ENCODE data around the gene CAPN5. TPM values are rescaled to one million over a fixed set of nuclear protein-coding genes. Genes with fewer than 3 reads are reported as not detected.

The CAPN5 gene
- total and polyA plus RNA-seq, 2 of the 8 experiments (the other 6 are each of a cell fraction or from before 2014, with no cell fraction given), result 21.5 to 22.4 TPM

DNA sequence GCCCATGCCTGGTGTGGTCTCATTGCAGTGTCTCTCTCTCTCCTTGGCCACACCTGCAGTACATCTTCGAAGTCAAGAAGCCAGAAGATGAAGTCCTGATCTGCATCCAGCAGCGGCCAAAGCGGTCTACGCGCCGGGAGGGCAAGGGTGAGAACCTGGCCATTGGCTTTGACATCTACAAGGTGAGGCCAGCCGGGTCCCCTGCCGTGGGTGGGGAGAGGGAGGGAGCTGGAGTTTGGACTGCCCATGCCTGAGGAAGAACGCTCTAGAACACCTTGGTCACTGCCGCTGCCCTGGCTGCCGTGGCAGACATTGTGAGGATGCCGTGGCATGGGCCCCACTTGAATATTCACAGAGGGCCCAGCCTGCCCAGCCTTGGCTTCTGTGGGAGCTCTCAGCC, 52.2 kb downstream of the CAPN5 start:
- no peak overlapping the region for H2AFZ ChIP-seq (ENCODE audit: low read length)
- H4K91ac ChIP-seq (replicated peaks; ENCODE audit: insufficient read length, low read length), result no peak overlapping the region
- no peaks in the 10 kb centered on the region for H3K4me1 ChIP-seq (replicated peaks in 1 of 4; ENCODE audit: control insufficient read depth in 3 of 4, insufficient read depth in 4 of 4, low read length in 3 of 4)
- no peaks in the 10 kb centered on the region for H3K23me2 ChIP-seq (ENCODE audit: low read depth, low read length)
- no peak overlapping the region for H4K8ac ChIP-seq (ENCODE audit: extremely low read depth, insufficient read depth, low read length)
- H2BK5ac ChIP-seq (ENCODE audit: low read depth, low read length), result no peak overlapping the region
- H3K27ac ChIP-seq (ENCODE audit: low read depth, low read length), result no peak overlapping the region
- no peak overlapping the region for H3K4me3 ChIP-seq (ENCODE audit: extremely low read depth in 1 of 4, insufficient read depth in 2 of 4, low read depth in 3 of 4, low read length in 4 of 4)
- H3K18ac ChIP-seq (ENCODE audit: extremely low read depth, low read length), result no peak overlapping the region
- FAIRE-seq (no peak), DNase-seq (ENCODE audit: low read depth in 1 of 2, low spot score in 2 of 2) (no peak)
- ChIA-PET CTCF (ENCODE audit: partially characterized antibody) (interaction anchor here (0.6 to 11.7 kb wide), 6 partner anchors 8 to 69 kb away, joined by 3 to 170 read pairs (median 22); partner anchors contain the start of genes MYO7A and OMP), POLR2A (ENCODE audit: partially characterized antibody) (no interaction called here)
- H4K20me1 ChIP-seq (replicated peaks in 1 of 2; ENCODE audit: control insufficient read depth in 1 of 2, insufficient read depth in 2 of 2, low read length in 2 of 2), result no peaks in the 10 kb centered on the region
- no peak overlapping the region for H3K23ac ChIP-seq (ENCODE audit: insufficient read length)
- no peak overlapping the region for H3K9ac ChIP-seq (replicated peaks in 1 of 4; ENCODE audit: extremely low read depth in 1 of 4, low read depth in 3 of 4, low read length in 3 of 4)
- no peak overlapping the region for H3K56ac ChIP-seq (replicated peaks; ENCODE audit: insufficient read length, low read depth, low read length)
- no peak overlapping the region; the same call in 1 of the 2 replicates for H2BK12ac ChIP-seq (ENCODE audit: low read depth, low read length)
- H2AK5ac ChIP-seq (ENCODE audit: low read depth, low read length), result no peak overlapping the region
- no peaks in the 10 kb centered on the region for H3K27me3 ChIP-seq (replicated peaks in 1 of 4; ENCODE audit: control insufficient read depth in 3 of 4, extremely low read depth in 1 of 4, insufficient read depth in 3 of 4, low read length in 3 of 4)
- H2BK120ac ChIP-seq (replicated peaks; ENCODE audit: low read depth, low read length), result no peak overlapping the region
- H3K4me2 ChIP-seq (ENCODE audit: insufficient read depth in 1 of 2, low read depth in 2 of 2, low read length in 2 of 2), result no peak overlapping the region
- no peak overlapping the region for H3K14ac ChIP-seq (ENCODE audit: insufficient read length)
- no peaks in the 10 kb centered on the region; a peak in 1 of 8 replicates for H3K36me3 ChIP-seq (ENCODE audit: control insufficient read depth in 2 of 4, insufficient read depth in 4 of 4, low read length in 3 of 4)
- no peaks in the 10 kb centered on the region for H3K9me3 ChIP-seq (ENCODE audit: insufficient read depth in 2 of 2, low read depth in 1 of 2, low read length in 1 of 2)
- no peak overlapping the region for H3K4ac ChIP-seq (replicated peaks; ENCODE audit: insufficient read length, low read depth, low read length)
- H3K79me1 ChIP-seq (ENCODE audit: low read depth, low read length), result no peaks in the 10 kb centered on the region
- no peaks in the 10 kb centered on the region for H3K79me2 ChIP-seq (ENCODE audit: control insufficient read depth in 1 of 2, insufficient read depth in 2 of 2, low read length in 2 of 2)
- WGBS, 2 experiments (ENCODE audit: extremely low coverage in 1 of 2, insufficient coverage in 1 of 2, insufficient read length in 1 of 2, insufficient replicate concordance in 2 of 2, low coverage in 1 of 2, low lambda C conversion rate in 2 of 2, missing lambda C conversion rate in 1 of 2), result 94% methylated on average over 9 of the region's 12 CpGs; no CpG with 5 or more reads in 1 of the 2 experiments
- no peak overlapping the region for H2BK15ac ChIP-seq (ENCODE audit: low read length)
- H2BK20ac ChIP-seq (ENCODE audit: low read length), result no peak overlapping the region
- H4K5ac ChIP-seq (ENCODE audit: insufficient read length, low read depth, low read length), result no peak overlapping the region
- TF ChIP-seq BRCA1 (IDR thresholded peaks at IDR 0.05; ENCODE audit: low read depth, low read length) (no peak), ASH2L (IDR thresholded peaks at IDR 0.05; ENCODE audit: low read length) (no peak), CTCF (IDR thresholded peaks at IDR 0.05; ENCODE audit: control extremely low read depth in 1 of 3, insufficient read depth in 1 of 3, low read depth in 1 of 3, low read length in 3 of 3) (no peak), GTF2F1 (IDR thresholded peaks at IDR 0.05; ENCODE audit: borderline replicate concordance, low read depth, low read length) (no peak), POLR2AphosphoS5 (IDR thresholded peaks at IDR 0.05; ENCODE audit: low read depth, low read length) (no peak), CREB1 (IDR thresholded peaks at IDR 0.05) (no peak), MAFK (IDR thresholded peaks at IDR 0.05; ENCODE audit: low read depth, low read length) (no peak), SP2 (IDR thresholded peaks at IDR 0.05; ENCODE audit: low read length) (no peak), SP4 (IDR thresholded peaks at IDR 0.05; ENCODE audit: low read length) (no peak)
- TF ChIP-seq, protein P1, sequence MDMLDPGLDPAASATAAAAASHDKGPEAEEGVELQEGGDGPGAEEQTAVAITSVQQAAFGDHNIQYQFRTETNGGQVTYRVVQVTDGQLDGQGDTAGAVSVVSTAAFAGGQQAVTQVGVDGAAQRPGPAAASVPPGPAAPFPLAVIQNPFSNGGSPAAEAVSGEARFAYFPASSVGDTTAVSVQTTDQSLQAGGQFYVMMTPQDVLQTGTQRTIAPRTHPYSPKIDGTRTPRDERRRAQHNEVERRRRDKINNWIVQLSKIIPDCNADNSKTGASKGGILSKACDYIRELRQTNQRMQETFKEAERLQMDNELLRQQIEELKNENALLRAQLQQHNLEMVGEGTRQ (IDR thresholded peaks at IDR 0.05; ENCODE audit: low read length), result no peak
- TF ChIP-seq, protein P2, sequence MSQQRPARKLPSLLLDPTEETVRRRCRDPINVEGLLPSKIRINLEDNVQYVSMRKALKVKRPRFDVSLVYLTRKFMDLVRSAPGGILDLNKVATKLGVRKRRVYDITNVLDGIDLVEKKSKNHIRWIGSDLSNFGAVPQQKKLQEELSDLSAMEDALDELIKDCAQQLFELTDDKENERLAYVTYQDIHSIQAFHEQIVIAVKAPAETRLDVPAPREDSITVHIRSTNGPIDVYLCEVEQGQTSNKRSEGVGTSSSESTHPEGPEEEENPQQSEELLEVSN (IDR thresholded peaks at IDR 0.05), result no peak
